HG03521 (cell line): ENCODE results near the gene CCDC69.
"Not testable (repeated sequence)": the region's sequence is repeated elsewhere in the genome, so short reads cannot be mapped to it uniquely, and the experiment has no call there.

Experiments used
- ATAC-seq: cut with Tn5 transposase; IDR thresholded peaks from one replicate; pipeline ENCODE4 v1.9.1; 2021; ENCODE audit warnings: mild to moderate bottlenecking, moderate library complexity; ENCODE audit not compliant: unreplicated experiment

Gene CCDC69

DNA sequence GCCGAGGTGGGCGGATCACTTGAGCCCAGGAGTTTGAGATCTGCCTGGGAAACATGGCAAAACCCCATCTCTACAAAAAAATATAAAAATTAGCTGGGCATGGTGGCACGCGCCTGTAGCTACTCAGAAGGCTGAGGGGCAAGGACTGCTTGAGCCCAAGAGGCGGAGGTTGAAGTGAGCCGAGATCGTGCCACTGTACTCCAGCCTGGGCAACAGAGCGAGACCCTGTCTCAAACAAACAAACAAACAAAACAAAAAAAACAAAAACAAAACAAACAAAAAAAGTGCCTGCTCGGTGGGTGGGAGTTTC, 26.6 kb downstream of the CCDC69 start:
- ATAC-seq, result not testable (repeated sequence)

GRCh38 chr5:151196556-151197290, 27.2 kb downstream of the CCDC69 start:
- ATAC-seq, result peak; percentile 83

- ATAC-seq, result no peak
Measured at GRCh38 chr5:151195622-151196021, 28.3 kb downstream of the CCDC69 start.

GRCh38 chr5:151192626-151193025, 31.3 kb downstream of the CCDC69 start:
- ATAC-seq, result no peak

GRCh38 chr5:151191661-151192060, 32.2 kb downstream of the CCDC69 start:
- no peak for ATAC-seq

GRCh38 chr5:151189151-151189550, 34.7 kb downstream of the CCDC69 start:
- no peak for ATAC-seq

GRCh38 chr5:151186538-151186937, 37.4 kb downstream of the CCDC69 start:
- ATAC-seq, result no peak

DNA sequence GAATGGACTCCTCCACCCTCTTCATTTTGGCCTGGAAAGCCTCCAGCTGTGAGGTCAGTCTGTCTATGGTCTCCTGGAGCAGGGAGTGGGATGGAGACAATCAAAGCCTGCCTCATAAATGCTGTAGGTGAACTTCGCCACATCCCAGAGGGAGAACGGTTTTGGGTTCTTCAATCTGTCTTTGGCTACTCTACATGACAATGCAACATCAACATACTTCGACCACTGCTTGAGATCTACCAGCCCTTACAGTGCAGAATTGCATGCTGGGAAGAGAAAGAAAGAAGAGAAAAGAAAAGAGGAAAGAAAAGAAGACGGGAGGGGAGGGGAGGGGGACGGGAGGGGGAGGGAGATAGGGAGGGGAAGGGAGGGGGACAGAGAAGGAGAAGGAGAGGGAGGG, 37.8 kb downstream of the CCDC69 start:
- no peak for ATAC-seq

DNA sequence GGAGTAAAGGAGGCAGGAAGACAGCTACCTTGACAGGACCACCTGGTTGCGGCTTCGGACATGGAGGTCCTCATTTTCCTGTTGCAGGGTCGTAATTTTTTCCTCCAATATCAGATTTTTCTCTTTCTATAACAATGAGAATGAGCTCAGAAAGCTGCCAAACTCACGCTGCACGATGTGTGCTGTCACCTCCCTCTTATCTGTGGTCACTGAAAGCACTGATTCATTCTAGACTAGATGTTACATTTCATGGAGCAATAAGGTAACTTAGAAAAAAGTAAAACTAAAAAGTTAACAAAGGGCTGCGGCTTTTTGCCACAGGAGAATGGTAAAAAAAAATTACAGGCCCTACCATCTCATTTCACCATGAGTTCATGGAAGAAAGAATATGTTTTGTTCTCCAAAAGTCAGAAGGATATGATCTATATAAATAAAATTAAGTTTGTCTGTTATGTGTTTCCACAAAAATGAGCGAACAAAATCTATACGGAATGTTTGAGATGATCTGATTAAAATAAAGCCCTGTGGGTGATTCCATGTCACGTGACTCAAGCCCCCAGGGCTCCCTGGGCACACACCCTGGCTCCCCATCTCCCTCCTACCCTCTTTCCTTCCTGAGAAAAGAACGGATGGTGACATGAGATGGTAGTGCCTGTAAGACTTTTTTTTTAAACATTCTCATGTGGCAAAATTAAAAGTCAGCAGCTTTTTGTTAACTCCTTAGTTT, 39.4 kb downstream of the CCDC69 start:
- no peak for ATAC-seq

GRCh38 chr5:151183456-151184245, 40.2 kb downstream of the CCDC69 start:
- ATAC-seq, result no peak

DNA sequence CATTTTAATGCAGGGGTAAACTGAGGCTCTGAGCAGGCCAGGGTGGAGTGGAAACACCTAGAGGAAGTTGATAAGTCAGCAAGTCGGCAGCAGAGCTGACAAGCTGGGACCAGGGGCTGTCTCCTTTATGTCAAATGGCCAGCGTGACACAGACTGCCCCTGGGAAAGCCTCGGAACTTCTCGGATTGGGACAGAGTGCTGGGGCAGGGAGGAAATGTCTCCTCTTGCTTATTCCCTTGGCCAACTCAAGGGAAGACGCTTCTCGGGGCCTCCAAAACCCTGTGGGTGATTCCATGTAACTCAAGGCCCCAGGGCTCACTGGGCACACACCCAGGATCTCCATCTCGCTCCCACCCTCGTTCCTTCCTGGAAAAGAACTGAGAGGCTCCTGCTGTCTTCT, 40.9 kb downstream of the CCDC69 start:
- ATAC-seq, result no peak

DNA sequence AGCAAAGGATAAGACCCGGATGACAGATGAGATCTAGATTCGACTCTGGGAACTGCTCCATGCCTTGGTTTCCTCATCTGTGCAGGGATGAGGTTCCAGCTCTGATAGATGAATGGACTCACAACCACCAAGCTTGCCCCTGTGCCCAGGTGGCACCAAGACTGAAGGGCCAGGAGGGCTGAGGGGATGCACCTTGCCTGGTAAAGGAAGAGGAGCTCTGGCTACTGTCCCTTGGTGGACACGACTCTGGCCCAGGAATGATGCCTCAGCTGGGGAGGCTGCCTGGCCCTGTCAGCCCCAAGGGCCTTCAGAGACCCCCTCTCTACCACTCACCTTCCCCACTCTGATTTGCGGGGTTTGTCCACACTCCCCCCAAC, 41.4 kb downstream of the CCDC69 start:
- ATAC-seq, result no peak

DNA sequence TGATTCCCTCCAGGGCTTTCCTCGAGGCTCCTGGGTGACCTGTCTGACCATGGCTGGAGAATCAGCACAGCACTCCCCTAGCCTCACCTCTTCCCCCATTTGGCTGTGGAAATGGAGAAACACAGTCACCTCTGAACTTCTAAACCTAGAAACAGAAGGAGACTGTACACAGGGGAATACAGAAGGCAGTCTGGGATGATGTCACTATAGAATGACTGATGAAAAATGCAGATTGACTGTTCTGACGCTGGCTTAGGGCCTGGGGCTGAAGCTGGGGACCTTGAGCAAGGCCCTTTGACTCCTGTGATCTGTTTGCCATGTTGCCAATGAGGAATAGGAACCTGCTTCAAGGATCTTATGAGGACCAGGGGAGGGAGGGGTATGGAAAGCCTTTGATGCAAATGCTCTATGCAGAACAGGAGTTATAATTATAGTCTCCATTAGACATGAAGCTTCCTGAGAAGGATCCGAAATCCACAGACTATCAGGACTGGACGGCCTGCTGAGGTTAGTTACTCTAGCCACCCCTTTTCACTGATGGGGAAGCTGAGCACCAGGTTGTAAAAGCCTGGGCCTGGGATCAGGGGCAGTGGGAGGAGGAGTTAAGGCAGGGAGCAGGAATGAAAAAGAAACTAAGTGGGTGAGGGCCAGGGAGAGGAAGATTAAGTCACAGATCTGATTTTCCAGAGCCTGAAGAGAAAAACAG, 41.9 kb downstream of the CCDC69 start:
- no peak for ATAC-seq

- ATAC-seq, result no peak
Measured at GRCh38 chr5:151180291-151180690, 43.6 kb downstream of the CCDC69 start.

- no peak for ATAC-seq
Measured at GRCh38 chr5:151179489-151179840, 44.4 kb downstream of the CCDC69 start.

DNA sequence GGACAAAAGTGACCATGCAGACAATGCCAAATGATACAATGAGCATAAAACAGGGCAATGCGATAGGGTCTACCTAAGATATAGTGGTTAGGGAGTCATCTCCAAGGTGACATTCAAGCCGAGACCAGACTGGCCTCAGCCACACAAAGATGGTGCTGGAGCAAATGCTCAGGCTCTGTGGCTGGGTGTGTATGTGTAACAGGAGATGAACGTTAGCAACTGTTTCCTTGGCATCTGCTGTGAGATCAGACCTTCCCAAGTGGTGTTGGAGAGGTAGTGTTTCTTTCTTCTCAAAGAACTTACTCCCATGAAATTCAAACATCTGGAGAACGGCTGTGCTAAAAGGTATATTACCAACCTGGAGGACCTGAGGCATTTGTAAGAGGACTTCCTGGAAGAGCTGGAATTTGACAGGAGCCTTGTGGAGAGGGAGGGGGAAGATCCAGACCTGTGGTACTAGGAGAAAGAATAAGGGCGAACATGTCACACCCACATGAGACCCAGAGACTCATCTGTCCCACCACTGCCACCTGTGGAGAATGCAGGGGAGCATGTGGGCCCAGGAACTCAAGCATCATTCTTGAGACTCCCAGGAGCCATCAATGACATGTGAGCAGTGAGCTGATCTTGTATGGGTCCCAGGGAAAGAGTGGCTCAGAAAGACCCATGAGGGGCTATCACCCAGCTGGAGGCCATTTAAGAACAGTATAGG, 45.0 kb downstream of the CCDC69 start:
- ATAC-seq, result no peak

GRCh38 chr5:151178372-151178771, 45.5 kb downstream of the CCDC69 start:
- no peak for ATAC-seq

DNA sequence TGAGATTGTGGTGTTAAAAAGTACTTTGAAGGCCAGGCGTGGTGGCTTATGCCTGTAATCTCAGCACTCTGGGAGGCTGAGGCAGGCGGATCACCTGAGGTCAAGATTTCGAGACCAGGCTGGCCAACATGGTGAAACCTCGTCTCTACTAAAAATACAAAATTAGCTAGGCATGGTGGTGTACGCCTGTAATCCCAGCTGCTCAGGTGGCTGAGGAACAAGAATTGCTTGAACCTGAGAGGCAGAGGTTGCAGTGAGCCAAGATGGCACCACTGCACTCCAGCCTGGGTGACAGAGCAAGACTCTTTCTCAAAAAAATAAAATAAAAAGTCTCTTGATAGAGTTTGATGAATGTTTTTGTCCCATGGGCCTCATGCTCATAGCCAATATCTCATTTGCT, 47.6 kb downstream of the CCDC69 start:
- ATAC-seq, result not testable (repeated sequence)

- no peak for ATAC-seq
Measured at GRCh38 chr5:151174612-151175101, 49.2 kb downstream of the CCDC69 start.
